NCI-H2107 treated with DMSO at 0.1 percent for 48 hours (cell line): Measurements from ENCODE around the gene FRAS1.
"Not testable (repeated sequence)": the region's sequence is repeated elsewhere in the genome, so short reads cannot be mapped to it uniquely, and the experiment has no call there.

ENCODE experiments used
- DNase-seq: peaks from one replicate; lab custom pipeline; 2025; ENCODE audit not compliant: unreplicated experiment; lab: John Stamatoyannopoulos, UW

Gene FRAS1

DNA sequence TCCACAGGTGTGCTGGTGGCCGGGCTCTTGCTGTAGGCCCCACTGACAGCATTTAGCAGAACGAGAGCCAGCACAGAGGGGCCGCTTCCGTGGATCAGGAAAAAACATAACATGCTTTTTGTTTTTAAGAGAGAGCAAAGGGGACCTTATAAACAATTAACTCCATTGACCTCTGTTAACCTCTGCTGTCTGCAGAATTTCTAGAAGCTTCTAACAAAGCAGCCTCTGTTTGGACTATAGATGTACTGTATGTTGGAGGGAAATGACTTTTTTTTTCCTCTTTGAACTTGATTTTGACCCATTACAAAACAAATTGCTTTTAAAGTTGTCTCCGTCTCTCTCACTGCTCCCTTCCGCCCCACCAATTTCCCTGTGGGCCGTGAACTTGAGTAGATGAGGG lies 210.7 kb downstream of the FRAS1 start:
- no peak for DNase-seq

DNA sequence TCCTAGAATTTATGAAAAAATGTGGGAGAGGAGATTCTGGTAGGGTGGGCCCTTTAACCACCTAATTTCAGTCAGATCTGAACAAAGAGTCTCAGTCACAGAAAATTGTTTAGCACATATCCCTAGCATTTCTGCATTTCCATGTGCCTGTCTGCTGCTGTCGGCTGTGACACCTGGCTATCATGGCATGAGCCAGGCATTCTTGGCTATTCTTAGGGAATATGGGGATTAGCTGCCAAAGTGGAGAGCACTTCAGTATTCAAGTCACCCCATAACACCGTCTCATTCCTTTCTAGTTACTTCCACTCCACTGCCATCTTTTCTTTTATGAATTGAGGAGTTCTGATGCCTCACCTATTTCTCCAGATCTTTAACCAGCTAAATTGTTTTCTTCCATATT lies 211.5 kb downstream of the FRAS1 start:
- no peak for DNase-seq

GRCh38 chr4:78275450-78275849 lies 218.3 kb downstream of the FRAS1 start:
- not testable (repeated sequence) for DNase-seq

DNA sequence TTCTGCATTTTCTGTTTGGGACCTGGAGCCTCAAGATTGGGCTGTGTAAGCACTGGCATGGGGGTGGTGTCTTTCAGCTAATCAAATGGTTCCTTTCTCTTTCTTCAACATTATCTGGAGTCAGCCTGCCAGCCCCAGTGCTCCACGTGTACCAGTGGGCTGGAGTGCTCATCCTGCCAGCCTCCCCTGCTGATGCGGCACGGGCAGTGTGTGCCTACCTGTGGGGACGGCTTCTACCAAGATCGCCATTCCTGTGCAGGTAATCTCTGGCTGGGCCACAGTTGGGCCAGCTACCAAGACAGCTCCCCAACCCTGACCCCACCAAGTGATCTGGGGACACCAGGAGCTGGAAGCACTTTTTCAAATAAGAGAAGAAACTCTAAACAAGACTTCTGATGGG lies 229.2 kb downstream of the FRAS1 start:
- no peak for DNase-seq

DNA sequence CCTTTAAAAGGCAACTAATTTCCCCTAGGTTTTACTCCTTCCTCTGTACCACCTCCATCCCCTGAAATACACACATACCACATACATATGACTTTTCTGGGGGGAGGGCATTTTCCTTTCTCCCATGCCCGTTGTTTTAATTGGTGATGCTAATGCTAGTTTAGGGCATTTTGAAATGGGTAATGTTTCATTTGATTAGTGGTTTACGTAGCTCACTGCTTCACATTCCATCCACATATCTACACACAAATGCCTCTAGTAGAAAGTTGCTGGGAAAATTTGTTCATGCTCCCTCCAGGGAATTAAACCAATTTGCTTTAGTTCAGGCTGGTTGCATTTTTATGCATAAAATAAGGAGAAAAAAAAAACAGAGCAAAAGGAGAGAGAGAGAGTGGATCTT lies 231.2 kb downstream of the FRAS1 start:
- no peak for DNase-seq

DNA sequence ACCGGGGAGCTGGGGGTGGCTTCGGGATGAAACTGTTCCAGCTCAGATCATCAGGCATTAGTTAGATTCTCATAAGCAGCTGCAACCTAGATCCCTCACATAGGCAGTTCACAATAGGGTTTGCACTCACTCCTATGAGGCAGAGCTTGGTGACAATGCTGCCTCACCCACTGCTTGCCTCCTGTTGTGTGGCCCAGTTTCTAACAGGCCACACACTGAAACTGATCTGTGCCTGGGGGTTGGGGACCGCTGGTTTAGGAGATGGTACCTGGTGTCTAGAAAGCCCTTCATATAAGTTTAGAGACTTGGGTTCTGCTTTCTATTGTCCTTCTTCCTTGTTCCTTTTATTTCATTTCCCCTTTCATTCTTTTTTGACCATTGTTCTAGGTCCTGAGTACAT lies 234.2 kb downstream of the FRAS1 start:
- no peak for DNase-seq

DNA sequence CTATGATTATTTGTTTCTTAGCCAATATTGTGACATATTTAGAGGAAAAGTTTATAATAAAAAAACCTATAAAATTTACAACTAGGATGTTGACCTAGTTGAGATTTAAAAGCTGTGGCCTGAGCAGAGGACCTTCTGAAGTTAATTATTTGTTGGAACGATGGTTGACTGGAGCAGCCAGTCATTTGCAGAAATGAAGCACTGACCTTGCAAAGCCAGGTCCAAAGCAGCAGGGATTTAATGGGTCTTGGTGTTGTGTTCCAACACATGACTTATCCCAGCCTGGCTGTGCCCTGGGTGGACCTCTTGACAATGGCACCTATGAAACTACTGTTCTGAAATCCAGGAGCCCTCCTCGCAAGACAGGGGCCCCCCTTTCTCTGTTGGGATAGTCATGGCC lies 235.2 kb downstream of the FRAS1 start:
- no peak for DNase-seq

DNA sequence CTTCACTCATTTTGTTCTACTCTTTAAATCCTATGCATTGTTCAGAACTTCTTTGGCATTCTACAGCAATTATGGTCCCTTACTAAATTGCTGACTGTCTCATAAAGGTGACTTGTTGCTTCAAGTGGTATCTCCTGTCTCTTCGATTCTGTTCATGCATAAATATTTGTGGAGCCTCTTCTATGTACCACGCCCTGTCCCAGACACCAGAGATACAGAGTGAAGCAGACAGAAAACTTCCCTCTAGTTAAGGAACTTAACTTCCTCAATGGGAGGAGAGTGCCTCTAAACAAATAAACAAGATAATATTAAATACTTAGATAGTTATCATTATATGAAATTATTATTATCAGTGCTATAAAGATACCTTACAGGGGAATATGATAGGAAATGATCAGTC lies 235.7 kb downstream of the FRAS1 start:
- DNase-seq, result no peak

GRCh38 chr4:78293348-78293747 lies 236.2 kb downstream of the FRAS1 start:
- DNase-seq, result no peak

- no peak for DNase-seq
Measured at GRCh38 chr4:78293821-78294301, 236.7 kb downstream of the FRAS1 start.

- DNase-seq, result no peak
Measured at GRCh38 chr4:78296261-78296660, 239.1 kb downstream of the FRAS1 start.

DNA sequence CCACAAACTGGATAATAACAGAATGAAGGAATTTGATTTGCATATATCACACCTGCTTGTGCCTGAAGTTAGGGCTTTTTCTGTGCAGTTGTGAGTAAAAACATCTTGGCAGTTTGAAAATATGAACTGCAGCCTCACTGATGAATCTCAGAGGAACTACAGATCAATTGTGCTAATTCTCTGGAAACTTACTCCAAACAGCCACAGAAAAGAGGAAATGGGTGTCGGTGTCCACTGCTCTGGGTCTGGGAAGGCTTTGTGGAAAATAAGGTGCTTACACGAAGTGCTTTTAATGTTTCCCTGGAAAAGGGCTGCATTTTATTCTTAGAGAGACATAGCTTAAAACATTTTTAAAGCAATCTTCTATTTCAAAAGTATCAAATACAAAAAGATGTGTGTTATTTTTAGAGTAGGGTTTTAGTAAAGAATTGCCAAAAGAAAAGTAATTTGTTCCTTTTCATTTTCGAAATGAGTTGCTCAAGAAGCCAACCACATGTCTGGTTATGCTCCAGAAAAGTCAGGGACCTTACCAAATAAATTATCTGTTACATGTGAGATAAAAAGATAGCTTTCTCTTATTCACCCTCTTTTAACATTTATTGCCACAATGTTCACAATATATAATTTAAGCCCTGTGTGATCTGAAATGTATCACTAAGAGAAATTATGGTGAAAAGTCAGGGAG lies 240.1 kb downstream of the FRAS1 start:
- no peak for DNase-seq

- no peak for DNase-seq
Measured at GRCh38 chr4:78298618-78299017, 241.5 kb downstream of the FRAS1 start.

DNA sequence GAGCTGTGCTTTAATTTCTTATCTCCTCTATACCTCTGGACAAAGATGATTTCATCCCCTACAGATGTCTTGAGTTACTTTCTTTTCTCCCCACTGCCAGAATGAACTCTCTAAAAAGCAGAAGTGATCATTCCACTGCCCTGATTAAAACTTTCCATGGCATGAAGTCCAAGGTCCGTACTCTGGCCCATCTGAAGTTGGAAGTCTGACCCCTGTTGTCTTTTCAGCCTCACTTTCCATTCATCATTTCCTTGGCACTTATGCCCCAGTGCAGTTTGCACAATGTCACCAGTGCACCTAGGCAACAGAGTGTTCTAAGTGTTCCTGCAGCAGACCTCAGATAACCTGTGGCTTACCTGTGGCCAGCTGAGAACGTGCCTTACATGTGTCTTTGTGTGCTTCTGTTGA lies 242.4 kb downstream of the FRAS1 start:
- DNase-seq, result no peak

DNA sequence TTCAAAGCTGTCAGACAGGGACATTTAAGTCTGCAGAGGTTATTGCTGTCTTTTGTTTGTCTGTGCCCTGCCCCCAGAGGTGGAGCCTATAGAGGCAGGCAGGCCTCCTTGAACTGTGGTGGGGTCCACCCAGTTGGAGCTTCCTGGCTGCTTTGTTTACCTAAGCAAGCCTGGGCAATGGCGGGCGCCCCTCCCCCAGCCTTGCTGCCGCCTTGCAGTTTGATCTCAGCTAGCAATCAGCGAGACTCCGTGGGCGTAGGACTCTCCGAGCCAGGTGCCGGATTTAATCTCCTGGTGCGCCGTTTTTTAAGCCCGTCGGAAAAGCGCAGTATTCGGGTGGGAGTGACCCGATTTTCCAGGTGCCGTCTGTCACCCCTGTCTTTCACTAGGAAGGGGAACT lies 250.1 kb downstream of the FRAS1 start:
- not testable (repeated sequence) for DNase-seq

DNA sequence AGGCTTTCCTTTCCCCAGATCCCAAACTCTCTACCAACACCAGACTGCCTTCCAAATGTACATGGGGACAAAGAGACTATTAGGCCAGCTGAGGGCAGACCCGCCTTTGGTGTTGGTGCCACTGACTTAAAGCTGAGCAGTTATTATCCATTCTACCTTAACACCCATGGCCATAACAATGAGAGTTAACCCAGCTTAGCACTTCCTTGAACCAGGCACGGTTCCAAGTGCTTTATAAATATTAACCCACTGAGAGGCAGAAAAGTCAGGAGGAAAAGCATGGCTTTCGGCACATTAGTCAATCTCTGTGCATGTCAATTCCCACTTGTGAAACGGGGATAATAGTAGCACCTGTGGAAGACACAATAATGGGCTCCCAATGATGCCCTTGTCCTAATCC lies 251.4 kb downstream of the FRAS1 start:
- DNase-seq, result no peak

DNA sequence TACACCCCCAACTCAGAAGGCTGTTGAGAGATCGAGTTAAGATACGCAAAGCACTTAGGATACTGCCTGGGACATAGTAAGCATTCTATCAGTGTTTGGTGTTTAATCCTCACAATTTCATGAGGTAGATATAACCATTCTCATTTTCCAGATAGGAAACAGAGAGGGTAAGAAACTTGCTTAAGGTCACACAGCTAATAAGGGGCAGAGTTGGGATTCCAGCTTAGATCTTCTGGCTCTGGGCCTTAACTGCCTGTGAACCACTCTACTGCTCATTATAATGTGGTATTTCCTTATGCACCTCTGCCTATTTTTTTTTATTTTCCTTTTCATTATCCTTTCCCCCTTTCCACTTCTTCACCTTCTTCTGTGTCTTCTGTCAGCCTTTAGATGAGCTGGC lies 252.2 kb downstream of the FRAS1 start:
- DNase-seq, result no peak

DNA sequence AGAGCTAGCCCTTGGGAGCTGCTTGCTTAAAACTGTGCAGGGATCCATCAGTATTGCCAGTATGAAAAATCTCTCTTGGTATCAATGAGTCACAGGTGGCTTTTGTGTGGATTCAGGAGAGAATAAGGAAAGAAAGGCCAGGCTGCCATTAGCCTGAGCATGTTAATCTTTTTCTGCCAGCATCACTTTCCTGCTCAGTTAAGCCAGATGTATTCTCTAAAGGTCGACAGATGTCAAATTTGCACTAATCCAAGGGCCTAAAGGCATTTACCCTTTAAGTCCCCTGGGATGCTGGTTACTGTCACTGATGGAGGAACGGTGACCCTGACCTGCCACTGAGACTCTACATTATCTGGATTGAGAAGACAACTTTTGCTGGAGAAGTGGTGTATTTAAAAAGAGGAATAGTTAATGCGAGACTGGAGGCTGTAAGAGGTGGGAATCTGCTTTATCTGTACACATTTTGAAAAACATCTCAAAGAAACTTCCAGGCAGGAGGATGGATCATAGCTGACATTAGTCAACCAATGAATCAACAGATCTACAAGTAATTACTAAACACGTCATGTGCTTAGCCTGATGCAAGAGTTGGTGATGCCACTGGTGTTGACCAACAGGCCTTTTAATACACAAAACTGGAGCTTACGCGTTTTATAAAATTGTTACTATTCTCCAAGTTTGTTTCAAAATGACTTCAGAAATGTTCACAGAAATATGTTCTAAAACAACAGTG lies 253.1 kb downstream of the FRAS1 start:
- no peak for DNase-seq

DNA sequence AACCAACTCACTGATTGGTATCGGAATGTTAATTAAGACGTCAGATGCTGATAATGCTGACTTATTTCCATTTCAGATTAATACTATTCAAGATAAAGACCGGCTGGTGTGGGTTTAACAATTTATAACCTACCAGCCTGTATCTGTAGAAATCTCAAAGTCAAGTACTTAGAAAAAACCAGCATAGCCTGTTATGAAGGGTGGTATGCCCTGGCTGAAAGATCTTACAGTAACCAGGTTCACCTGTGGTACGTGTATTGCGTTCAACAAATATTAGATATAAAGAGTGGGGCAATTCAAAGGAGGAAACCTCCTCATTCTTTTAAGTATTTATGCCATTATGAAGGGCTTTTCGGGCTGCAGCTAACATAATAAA lies 253.6 kb downstream of the FRAS1 start:
- no peak for DNase-seq

DNA sequence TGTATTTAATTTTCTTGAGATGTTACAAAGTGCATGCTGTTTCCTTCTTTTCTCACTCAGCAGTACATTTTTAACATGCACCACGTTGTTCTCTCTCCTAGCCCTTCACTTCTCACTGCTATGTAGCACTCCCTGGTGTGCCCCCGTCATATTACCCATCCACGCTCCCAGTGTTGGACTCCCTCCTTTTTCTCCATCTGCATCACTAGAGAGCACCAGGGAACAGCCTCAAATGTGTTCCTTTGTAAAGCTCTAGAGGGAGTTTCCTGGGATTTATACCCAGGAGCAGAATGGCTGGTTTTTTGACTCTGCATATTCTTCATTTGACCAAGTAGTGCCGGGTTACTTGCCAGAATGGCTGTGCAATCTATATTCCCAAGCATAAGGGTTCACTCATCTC lies 254.2 kb downstream of the FRAS1 start:
- DNase-seq, result no peak

- no peak for DNase-seq
Measured at GRCh38 chr4:78312989-78313753, 256.0 kb downstream of the FRAS1 start.

- DNase-seq, result no peak
Measured at GRCh38 chr4:78313754-78314120, 256.6 kb downstream of the FRAS1 start.
